Caki2 (cell line): Measurements from ENCODE around the gene PPFIA4. TPM values are rescaled to one million over a fixed set of nuclear protein-coding genes. Genes with fewer than 3 reads are reported as not detected.

ENCODE experiments used
- DNase-seq: peaks from one replicate; pipeline ENCODE4 v3.0.0-alpha.2; 2015; ENCODE audit warnings: low read depth
- in situ Hi-C: cut with HindIII; loops from 2 replicates; pipeline ENCODE4 v1.10.0; 2016; ENCODE audit warnings: low sequenced_read_pairs, low pct_unique_long_range_greater_than_20kb, mixed read lengths
- total RNA-seq: library from RNA; depleted of rRNA; stranded (reverse); fragments of >200 nt; shearing (Covaris generic); gene quantifications from 2 replicates; pipeline ENCODE4 v1.2.3, GENCODE V29; 2014; ENCODE audit warnings: low replicate concordance

Gene PPFIA4
- total RNA-seq, 1 experiment from 2014 or later, result 15.3 TPM

- in situ Hi-C loops, result loop anchor here (25.0 kb wide), 1 partner anchor 164 kb away; no protein-coding TSS in a partner anchor
- DNase-seq, result no peak
Measured at GRCh38 chr1:203048555-203049051, 22.3 kb downstream of the PPFIA4 start.

- in situ Hi-C loops, result loop anchor here (25.0 kb wide), 1 partner anchor 163 kb away; no protein-coding TSS in a partner anchor
- no peak for DNase-seq
Measured at GRCh38 chr1:203049077-203049476, 22.8 kb downstream of the PPFIA4 start.

GRCh38 chr1:203049576-203050180 lies 23.4 kb downstream of the PPFIA4 start:
- DNase-seq, result no peak
- in situ Hi-C loops, result loop anchor here (25.0 kb wide), 1 partner anchor 163 kb away; no protein-coding TSS in a partner anchor

- in situ Hi-C loops, result no loop called here
- no peak for DNase-seq
Measured at GRCh38 chr1:203050826-203051225, 24.5 kb downstream of the PPFIA4 start.

- in situ Hi-C loops, result no loop called here
- DNase-seq, result no peak
Measured at GRCh38 chr1:203051841-203052324, 25.6 kb downstream of the PPFIA4 start.

- no peak for DNase-seq
- in situ Hi-C loops, result no loop called here
Measured at GRCh38 chr1:203052601-203053000, 26.3 kb downstream of the PPFIA4 start.

- in situ Hi-C loops, result no loop called here
- DNase-seq, result no peak
Measured at GRCh38 chr1:203054184-203054583, 27.9 kb downstream of the PPFIA4 start.

GRCh38 chr1:203054642-203055041 lies 28.4 kb downstream of the PPFIA4 start:
- no peak for DNase-seq
- in situ Hi-C loops, result no loop called here

GRCh38 chr1:203055161-203055799 lies 29.0 kb downstream of the PPFIA4 start:
- DNase-seq, result no peak

GRCh38 chr1:203056012-203056411 lies 29.7 kb downstream of the PPFIA4 start:
- in situ Hi-C loops, result no loop called here
- no peak for DNase-seq

More at GRCh38 chr1:203055161-203055799, 29.0 kb downstream of the PPFIA4 start:
- in situ Hi-C loops, result no loop called here

GRCh38 chr1:203056516-203056915 lies 30.2 kb downstream of the PPFIA4 start:
- in situ Hi-C loops, result no loop called here
- DNase-seq, result no peak

- no peak for DNase-seq
- in situ Hi-C loops, result no loop called here
Measured at GRCh38 chr1:203057911-203058675, 31.8 kb downstream of the PPFIA4 start.

GRCh38 chr1:203058676-203058935 lies 32.3 kb downstream of the PPFIA4 start:
- in situ Hi-C loops, result no loop called here
- no peak for DNase-seq

- in situ Hi-C loops, result no loop called here
- DNase-seq, result no peak
Measured at GRCh38 chr1:203059485-203059884, 33.2 kb downstream of the PPFIA4 start.

- in situ Hi-C loops, result no loop called here
- no peak for DNase-seq
Measured at GRCh38 chr1:203060115-203060514, 33.8 kb downstream of the PPFIA4 start.

- DNase-seq, result no peak
- in situ Hi-C loops, result no loop called here
Measured at GRCh38 chr1:203063287-203063686, 37.0 kb downstream of the PPFIA4 start.

- in situ Hi-C loops, result no loop called here
- DNase-seq, result no peak
Measured at GRCh38 chr1:203065191-203065590, 38.9 kb downstream of the PPFIA4 start.

- in situ Hi-C loops, result no loop called here
- DNase-seq, result no peak
Measured at GRCh38 chr1:203065986-203066385, 39.7 kb downstream of the PPFIA4 start.

- DNase-seq, result no peak
- in situ Hi-C loops, result no loop called here
Measured at GRCh38 chr1:203066965-203067364, 40.7 kb downstream of the PPFIA4 start.
